Activated T-cell treated with anti-CD3 and anti-CD28 coated beads for 48 hours (primary cell): ENCODE results near the gene MBP.

Source experiments
- DNase-seq: peaks from one replicate; pipeline ENCODE4 v3.0.0-alpha.2; 2020; ENCODE audit warnings: low read depth

Gene MBP

DNA sequence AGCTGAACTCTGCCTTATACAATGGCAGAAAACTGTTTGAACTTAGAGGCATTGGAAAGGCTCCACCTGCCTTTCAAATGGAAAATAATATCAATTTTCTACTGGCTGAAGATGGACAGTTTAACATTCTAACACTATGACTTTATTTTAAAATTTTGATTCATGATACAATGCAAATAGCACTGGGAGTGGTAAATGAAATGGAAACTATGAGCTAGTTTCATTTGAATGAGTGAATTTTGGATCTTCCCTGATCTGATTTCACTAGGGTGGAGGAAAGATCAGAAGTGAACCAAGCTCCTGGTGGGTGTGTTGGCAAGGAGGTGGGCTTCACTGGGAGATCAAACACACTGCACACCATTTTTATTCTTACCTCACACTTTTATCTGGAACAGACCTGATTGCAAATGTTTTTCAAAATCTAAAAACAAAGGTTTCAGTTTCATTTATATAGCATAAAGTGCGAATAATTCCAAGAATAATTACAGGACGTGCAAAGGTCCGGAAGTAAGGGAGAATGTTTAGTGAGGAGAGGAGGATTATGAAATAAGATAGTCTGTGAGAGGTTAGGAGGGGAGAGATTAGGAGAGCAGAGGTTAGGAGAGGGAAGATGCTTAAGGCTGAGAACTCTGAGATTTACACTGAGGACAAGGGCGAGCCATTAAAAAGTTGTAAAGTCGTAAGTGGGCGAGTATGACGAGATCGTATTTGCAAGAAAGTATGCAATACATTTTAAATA is 18.6 kb upstream of the MBP start:
- DNase-seq, result no peak

- no peak for DNase-seq
Observed at GRCh38 chr18:77150588-77150987, 18.0 kb upstream of the MBP start.

DNA sequence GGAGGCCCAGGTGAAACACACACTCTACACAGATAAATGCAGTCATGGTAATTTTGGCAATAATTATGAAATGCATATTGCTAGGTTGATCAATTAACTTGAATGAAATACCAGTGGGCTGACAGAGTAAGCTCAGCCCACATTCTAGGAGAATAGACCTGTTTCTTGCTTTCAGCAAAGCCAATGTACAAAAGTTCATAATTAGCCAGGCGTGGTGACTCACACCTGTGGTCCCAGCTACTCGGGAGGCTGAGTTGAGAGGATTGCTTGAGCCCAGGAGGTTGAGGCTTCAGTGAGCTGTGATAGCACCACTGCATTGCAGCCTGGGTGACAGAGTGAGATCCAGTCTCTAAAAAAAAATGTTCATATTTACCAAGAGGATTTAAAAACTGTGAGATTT is 15.7 kb upstream of the MBP start:
- no peak for DNase-seq

DNA sequence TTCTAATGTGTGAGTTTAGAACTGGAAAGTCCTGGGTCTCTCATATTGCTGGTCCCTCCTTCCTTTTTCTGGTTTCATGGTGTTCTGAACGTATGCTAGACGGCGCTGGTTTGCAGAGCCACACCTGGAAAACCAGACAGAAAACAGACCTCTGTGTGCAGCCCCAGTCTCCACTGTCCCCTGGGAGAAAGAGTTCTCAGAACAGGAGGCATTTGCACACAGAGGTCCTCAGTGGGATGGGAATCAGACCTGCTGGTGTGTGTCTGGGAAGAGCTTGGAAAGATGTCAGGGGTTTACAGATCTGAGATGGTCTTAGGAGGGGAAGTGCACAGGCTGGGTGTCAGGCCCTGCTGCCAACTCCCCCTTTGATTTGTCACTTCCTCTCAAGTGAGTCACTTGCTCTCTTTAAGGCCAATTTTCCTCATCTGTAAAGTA is 14.9 kb upstream of the MBP start:
- no peak for DNase-seq

DNA sequence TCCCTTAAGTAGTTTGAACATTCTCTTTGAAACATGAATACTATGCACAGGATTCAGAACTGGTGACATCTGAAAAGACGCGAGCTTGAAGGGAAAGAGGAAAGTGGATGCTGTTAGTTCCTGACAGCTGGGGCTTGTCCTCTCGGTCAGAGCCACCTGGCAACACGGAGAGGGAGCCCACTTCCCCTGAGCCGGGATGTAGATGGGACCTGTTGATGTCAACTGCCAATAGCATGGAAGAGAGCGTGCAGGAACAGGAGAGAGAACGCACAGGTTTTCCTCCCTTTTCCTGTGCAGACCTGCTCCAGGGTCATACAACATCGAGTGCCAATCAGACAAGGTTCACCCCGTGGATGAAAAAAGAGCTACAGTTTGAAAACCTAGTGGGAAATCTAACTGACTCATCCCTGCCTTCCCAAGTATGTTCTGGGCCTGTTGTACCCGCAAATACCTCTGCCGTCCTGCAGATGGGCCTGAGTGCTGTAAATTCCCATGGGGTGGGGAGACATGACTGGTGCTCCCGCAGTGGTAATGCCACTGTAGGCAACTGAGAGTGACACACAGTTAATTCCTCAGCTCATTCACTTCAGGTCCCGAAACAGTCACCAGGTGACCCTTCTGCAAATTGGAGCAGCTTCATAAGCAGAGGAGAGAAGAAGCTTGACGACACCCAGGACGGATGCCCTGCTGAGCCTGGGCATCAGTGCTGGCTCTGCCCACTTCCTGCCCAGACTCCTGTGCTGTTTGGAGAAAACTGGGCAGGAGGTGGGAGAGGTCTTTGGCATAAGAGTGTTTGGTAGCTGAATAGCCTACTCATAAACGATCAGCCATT is 13.9 kb upstream of the MBP start:
- no peak for DNase-seq

DNA sequence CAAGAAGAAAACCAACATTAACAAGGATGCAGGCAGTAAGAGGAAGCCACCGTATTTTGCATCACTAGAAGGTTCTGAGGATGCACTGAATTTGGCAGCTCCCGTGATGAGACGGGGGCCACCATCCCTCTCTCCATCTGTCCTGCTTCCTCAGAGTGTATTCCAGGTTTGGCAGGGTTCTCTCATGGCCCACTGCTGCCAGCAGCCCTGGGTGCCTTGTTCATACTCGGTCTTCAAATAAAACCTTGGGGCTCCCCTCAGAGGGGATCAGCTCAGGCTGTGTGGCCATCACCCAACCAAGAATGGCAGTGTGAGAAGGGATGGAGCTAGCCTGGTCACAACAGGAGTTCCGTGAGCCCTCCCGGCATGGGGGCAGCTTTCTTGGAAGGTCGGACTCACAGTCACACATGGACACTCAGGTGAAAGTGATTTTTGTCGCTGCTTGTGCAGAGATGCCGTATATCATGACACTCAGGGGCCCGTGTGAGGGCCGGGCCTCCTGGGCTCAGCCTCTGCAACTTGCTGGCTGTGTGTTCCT is 12.8 kb upstream of the MBP start:
- DNase-seq, result no peak

- no peak for DNase-seq
Observed at GRCh38 chr18:77144451-77145118, 12.0 kb upstream of the MBP start.

- DNase-seq, result no peak
Observed at GRCh38 chr18:77144046-77144445, 11.5 kb upstream of the MBP start.

DNA sequence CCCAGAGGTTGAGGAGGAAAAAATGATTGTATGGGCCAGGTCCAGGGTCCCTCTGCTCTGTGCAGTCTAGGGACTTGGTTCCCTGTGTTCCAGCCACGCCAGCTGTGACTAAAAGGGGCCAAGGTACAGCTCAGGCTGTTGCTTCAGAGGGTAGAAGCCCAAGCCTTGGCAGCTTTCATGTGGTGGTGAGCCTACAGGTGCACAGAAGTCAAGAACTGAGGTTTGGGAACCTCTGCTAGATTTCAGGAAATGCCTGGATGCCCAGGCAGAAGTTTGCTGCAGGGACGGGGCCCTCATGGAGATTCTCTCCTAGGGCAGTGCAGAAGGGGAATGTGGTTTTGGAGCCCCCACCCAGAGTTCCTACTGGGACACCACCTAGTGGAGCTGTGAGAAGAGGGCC is 10.6 kb upstream of the MBP start:
- DNase-seq, result no peak

DNA sequence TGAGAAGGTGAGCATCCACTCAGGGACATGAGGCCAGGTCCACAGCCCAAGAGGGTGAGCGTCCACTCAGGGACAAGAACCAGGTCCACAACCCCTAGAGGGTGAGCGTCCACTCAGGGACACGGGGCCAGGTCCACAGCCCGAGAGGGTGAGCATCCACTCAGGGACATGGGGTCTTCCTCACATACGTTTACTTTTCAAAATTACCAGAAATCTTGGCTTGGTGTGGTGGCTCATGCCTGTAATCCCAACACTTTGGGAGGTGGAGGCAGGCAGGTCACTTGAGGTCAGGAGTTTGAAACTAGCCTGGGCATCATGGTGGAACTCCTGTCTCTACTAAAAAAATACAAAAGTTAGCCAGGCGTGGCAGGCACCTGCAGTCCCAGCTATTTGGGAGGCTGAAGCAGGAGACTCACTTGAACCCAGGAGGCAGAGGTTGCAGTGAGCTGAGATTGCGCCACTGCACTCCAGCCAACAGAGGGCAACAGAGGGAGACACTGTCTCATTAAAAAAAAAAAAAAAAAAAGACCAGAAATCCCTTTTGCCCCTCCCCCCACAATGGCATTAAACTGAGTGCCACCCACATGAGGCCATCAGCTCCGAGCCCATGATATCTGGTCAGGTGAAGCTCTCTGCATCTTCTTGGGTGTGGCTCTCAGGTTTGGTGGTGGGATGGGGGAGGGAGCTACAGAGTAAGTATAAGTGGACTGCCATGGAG is 9.0 kb upstream of the MBP start:
- DNase-seq, result no peak

GRCh38 chr18:77140439-77141109 is 8.0 kb upstream of the MBP start:
- no peak for DNase-seq

GRCh38 chr18:77140030-77140429 is 7.4 kb upstream of the MBP start:
- DNase-seq, result no peak

DNA sequence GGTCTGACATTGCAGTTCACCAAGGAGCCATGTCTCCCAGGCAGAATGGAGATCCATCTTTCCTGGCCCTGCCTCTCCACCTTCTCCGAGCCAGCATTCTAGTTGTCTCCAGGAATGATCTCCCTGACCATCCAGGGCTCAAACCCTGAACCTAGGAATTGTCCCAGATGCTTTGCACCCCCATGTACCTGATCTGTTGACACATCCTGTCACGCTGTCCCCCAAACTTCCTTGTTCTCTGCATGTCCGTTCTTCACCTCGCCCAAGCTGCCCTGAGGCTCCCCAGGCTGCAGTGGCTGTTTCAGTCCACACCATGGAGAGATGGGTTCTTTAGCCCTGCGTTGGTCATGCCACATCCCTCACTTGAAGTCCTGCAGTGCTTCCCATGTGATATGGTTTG is 7.0 kb upstream of the MBP start:
- no peak for DNase-seq

DNA sequence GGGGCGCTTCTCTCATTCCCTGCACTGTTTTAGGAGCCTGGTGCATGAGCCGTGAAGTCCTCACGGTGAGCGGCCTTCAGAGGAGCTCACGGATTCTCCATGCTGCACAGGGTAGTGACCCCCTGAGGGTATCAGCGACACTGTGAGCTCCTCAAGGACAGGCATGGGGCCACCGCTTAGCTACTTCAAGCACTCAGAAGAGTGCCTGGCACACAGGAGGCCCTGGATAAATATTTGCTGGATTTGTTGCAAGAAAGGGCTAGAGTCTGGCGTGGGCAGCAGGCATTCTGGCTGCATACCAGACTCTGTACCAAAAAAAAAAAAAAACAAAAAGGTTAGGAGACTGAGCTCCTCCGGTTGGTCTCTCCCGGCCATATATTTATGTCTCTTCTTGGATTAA is 5.7 kb upstream of the MBP start:
- no peak for DNase-seq

- DNase-seq, result no peak
Observed at GRCh38 chr18:77137851-77138250, 5.3 kb upstream of the MBP start.

DNA sequence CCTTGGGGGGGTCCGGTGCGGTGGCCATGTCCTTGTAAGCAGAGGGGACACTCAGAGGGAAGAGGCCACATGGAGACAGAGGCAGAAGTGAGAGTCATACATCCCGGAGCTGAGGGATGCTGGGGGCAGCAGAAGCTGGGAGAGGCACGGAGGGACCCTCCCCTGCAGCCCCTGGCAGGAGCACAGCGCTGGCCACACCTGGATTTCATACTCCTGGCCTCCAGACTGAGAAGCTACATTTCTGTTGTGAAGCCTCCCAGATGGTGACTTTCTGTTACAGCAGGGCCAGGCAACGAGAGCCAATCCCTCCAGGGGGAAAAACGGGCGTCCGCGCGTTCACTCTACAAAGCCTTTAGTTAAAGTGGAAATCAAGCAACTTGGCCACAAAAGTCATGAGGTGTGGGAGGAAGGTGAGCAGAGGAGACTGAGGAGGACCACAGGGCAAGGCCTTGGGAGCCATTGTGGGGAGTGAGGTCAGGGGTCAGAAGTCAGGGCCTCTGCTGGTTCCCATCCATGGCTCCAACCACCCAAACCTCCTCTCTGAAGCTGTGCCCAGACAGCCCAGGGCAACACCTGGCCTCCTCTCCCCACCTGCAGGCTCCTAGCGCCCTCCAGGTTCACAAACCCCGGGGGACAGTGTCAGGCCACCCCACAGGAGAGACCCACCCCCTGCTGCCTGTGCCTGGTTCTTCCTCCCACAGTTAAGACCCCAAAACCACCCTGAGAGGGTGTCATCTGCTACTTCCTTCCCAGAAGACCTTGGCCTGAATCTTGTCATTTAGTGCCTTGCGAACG is 4.5 kb upstream of the MBP start:
- DNase-seq, result no peak

DNA sequence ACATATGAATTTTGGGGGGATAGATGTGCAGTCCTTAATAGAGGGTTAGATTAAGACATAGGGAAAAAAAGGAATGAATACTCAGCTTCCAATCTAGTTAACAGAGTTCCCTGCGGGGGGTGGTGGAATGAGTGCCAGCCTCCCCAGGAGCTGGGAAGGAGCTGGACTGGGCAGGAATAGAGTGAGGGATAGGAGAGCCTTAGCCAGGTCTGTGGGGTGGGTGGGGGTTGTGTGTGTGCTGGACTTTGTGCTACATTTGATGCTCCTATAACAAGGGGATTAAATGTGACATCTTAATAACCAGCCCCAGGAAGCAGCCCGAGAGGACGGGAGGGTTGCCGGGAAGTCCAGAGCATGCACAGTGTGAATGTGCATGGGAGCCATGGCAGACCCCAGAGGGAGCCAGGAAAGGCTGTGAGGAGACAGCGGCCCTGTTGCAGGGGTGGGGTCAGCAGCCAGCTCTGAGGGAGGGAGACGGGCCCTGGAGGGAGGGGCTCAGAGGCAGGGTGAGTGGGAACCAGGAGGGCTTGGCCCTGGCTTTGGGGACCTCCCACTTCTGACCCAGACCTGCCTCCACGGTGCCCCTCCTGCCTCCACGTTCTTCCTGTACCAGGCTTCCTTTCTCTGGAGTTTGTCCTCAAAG is 3.6 kb upstream of the MBP start:
- DNase-seq, result no peak

GRCh38 chr18:77135339-77136075 is 2.9 kb upstream of the MBP start:
- DNase-seq, result no peak

DNA sequence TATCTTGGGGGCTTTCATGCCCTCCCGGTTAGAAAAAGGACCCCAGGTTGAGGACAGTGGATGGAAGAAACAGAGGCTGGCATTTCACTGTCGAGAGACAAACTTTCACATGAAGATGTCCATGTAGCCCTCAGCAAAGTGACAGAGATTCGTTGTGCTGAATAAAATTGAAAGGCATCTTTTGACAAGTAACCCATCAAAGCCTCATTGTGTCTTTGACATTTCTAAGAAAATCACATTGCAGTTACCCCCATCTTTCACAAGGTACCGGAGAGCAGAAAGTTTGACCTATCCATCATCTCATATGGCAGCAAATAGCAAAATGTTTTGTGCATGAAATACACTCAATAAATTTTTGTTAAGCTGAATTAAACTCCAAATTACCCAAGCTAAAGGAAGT is 2.0 kb upstream of the MBP start:
- DNase-seq, result no peak
